GM19397 (cell line): ENCODE results near the gene ERAL1.
"Not testable (repeated sequence)": the region's sequence is repeated elsewhere in the genome, so short reads cannot be mapped to it uniquely, and the experiment has no call there.

ENCODE experiments used
- ATAC-seq: cut with Tn5 transposase; IDR thresholded peaks from one replicate; pipeline ENCODE4 v1.9.1; 2021; ENCODE audit warnings: mild to moderate bottlenecking, moderate library complexity; ENCODE audit not compliant: unreplicated experiment

Gene ERAL1

GRCh38 chr17:28854457-28855335, at the start of gene ERAL1:
Gene ERAL1, plus strand, starts transcription at chr17:28855016. Its CDS starts 19 bp downstream, at chr17:28855035.
- ATAC-seq = peak; percentile 92

GRCh38 chr17:28807925-28808634, 46.7 kb upstream of the ERAL1 start:
- ATAC-seq = no peak

- ATAC-seq = no peak
Measured at GRCh38 chr17:28810437-28810836, 44.4 kb upstream of the ERAL1 start.

GRCh38 chr17:28811651-28812090, 43.1 kb upstream of the ERAL1 start:
- no peak for ATAC-seq

GRCh38 chr17:28812091-28812747, 42.6 kb upstream of the ERAL1 start:
- peak; percentile 96 for ATAC-seq

- no peak for ATAC-seq
Measured at GRCh38 chr17:28812748-28813377, 42.0 kb upstream of the ERAL1 start.

GRCh38 chr17:28816540-28816939, 38.3 kb upstream of the ERAL1 start:
- no peak for ATAC-seq

- ATAC-seq = no peak
Measured at GRCh38 chr17:28818819-28819221, 36.0 kb upstream of the ERAL1 start.

GRCh38 chr17:28819582-28819981, 35.2 kb upstream of the ERAL1 start:
- ATAC-seq = no peak

GRCh38 chr17:28827672-28828071, 27.1 kb upstream of the ERAL1 start:
- ATAC-seq = no peak

- ATAC-seq = no peak
Measured at GRCh38 chr17:28828294-28829040, 26.3 kb upstream of the ERAL1 start.

- ATAC-seq = no peak
Measured at GRCh38 chr17:28834420-28834819, 20.4 kb upstream of the ERAL1 start.

- ATAC-seq = not testable (repeated sequence)
Measured at GRCh38 chr17:28836541-28836940, 18.3 kb upstream of the ERAL1 start.

- ATAC-seq = no peak
Measured at GRCh38 chr17:28839221-28839620, 15.6 kb upstream of the ERAL1 start.

- ATAC-seq = no peak
Measured at GRCh38 chr17:28841901-28842281, 12.9 kb upstream of the ERAL1 start.

GRCh38 chr17:28842282-28843012, 12.4 kb upstream of the ERAL1 start, which contains the start of gene FAM222B:
Gene FAM222B, minus strand, starts transcription at chr17:28842790. Its CDS starts 76,123 bp downstream, at chr17:28766667.
- peak; percentile 82 for ATAC-seq

- ATAC-seq = no peak
Measured at GRCh38 chr17:28843816-28844148, 11.0 kb upstream of the ERAL1 start.

GRCh38 chr17:28846231-28846630, 8.6 kb upstream of the ERAL1 start:
- ATAC-seq = no peak

GRCh38 chr17:28846699-28847098, 8.1 kb upstream of the ERAL1 start:
- ATAC-seq = not testable (repeated sequence)

- ATAC-seq = not testable (repeated sequence)
Measured at GRCh38 chr17:28848667-28849066, 6.1 kb upstream of the ERAL1 start.
